PC-3 (cell line): ENCODE data around the gene PFKL. TPM values are rescaled to one million over a fixed set of nuclear protein-coding genes. Genes with fewer than 3 reads are reported as not detected.

Source experiments
- ATAC-seq: fragments of 200-7000 bp; cut with Tn5 transposase; 2 replicates; pipeline ENCODE4 v1.9.1; 2020; ENCODE audit warnings: mild to moderate bottlenecking, moderate library complexity
- BruUV-seq: library from RNA; stranded (reverse); fragments of 400-500 nt; replicated peaks from 2 replicates; lab custom pipeline; 2021; lab: Mats Ljungman, UMichigan
- CTCF ChIA-PET: fragments of 300-600 bp; sonication (Branson Sonifier 250); formaldehyde crosslinking; loops from one replicate; lab custom pipeline; 2022; ENCODE audit warnings: antibody characterized with exemption; lab: Charles Lee
- POLR2A ChIA-PET: fragments of 300-600 bp; sonication (Branson Sonifier 250); formaldehyde crosslinking; loops from one replicate; lab custom pipeline; 2022; ENCODE audit warnings: antibody characterized with exemption; ENCODE audit not compliant: unreplicated experiment; lab: Charles Lee
- DNase-seq: peaks from one replicate; pipeline ENCODE4 v3.0.0-alpha.2; 2015
- H2AFZ ChIP-seq: fragments of 300-600 bp; sonication (generic); 2 replicates; pipeline ENCODE4 v1.6.0; 2016; ENCODE audit warnings: antibody characterized with exemption, low read length
- H3F3A ChIP-seq: fragments of 300-600 bp; sonication (generic); one replicate; pipeline ENCODE4 v1.6.0; 2017; ENCODE audit warnings: antibody characterized with exemption, low read length, control low read depth, mild to moderate bottlenecking; ENCODE audit not compliant: unreplicated experiment
- H3K27ac ChIP-seq: fragments of 300-600 bp; sonication (generic); 2 replicates; pipeline ENCODE4 v1.5.1; 2016; ENCODE audit warnings: mild to moderate bottlenecking, low read length
- H3K27me3 ChIP-seq: fragments of 300-600 bp; sonication (generic); 2 replicates; pipeline ENCODE4 v1.6.1; 2016; ENCODE audit warnings: low read length, mixed read lengths
- H3K36me3 ChIP-seq: fragments of 300-600 bp; sonication (generic); 2 replicates; pipeline ENCODE4 v1.6.1; 2016; ENCODE audit warnings: low read depth, mixed run types, low read length, mixed read lengths
- H3K4me1 ChIP-seq: fragments of 300-600 bp; sonication (generic); 2 replicates; pipeline ENCODE4 v1.5.1; 2016; ENCODE audit warnings: low read length; ENCODE audit not compliant: insufficient read depth
- H3K4me2 ChIP-seq: fragments of 300-600 bp; sonication (generic); 2 replicates; pipeline ENCODE4 v1.6.0; 2016; ENCODE audit warnings: low read length
- H3K4me3 ChIP-seq: fragments of 300-600 bp; sonication (generic); 2 replicates; pipeline ENCODE4 v1.5.1; 2016; ENCODE audit warnings: mild to moderate bottlenecking, low read length, mixed read lengths
- H3K79me2 ChIP-seq: fragments of 300-600 bp; sonication (generic); 2 replicates; pipeline ENCODE4 v1.6.1; 2017; ENCODE audit warnings: low read length, mixed read lengths
- H3K9ac ChIP-seq: fragments of 300-600 bp; sonication (generic); 2 replicates; pipeline ENCODE4 v1.6.0; 2016; ENCODE audit warnings: mild to moderate bottlenecking, low read length
- H3K9me2 ChIP-seq: fragments of 300-600 bp; sonication (generic); replicated peaks from 2 replicates; pipeline ENCODE4 v1.6.1; 2016; ENCODE audit warnings: mixed run types, low read length, mixed read lengths
- H3K9me3 ChIP-seq: fragments of 300-600 bp; sonication (generic); 2 replicates; pipeline ENCODE4 v1.6.1; 2016; ENCODE audit warnings: low read length, mixed read lengths
- H4K20me1 ChIP-seq: fragments of 300-600 bp; sonication (generic); 2 replicates; pipeline ENCODE4 v1.6.1; 2016; ENCODE audit warnings: low read length, mixed read lengths
- CTCF ChIP-seq: fragments of 300-600 bp; sonication (generic); conservative IDR thresholded peaks from 2 replicates; pipeline ENCODE4 v1.5.1; 2017; ENCODE audit warnings: antibody characterized with exemption, low read depth, mild to moderate bottlenecking, low read length
- EZH2 ChIP-seq: fragments of 300-600 bp; sonication (generic); IDR thresholded peaks from one replicate; pipeline ENCODE4 v1.6.1; 2017; ENCODE audit warnings: antibody characterized with exemption, mild to moderate bottlenecking, low read length; ENCODE audit not compliant: unreplicated experiment
- EZH2phosphoT487 ChIP-seq: fragments of 300-600 bp; sonication (generic); IDR thresholded peaks from 2 replicates; pipeline ENCODE4 v1.6.1; 2018; ENCODE audit warnings: mild to moderate bottlenecking, antibody characterized with exemption, low read length, borderline replicate concordance
- intact Hi-C: fragments of 100-400 bp; cut with micrococcal nuclease; formaldehyde crosslinking; loops from 2 replicates; pipeline ENCODE4 v1.9.0; 2023
- total RNA-seq: library from RNA; depleted of rRNA; stranded (reverse); fragments of >200 nt; gene quantifications from 2 replicates; pipeline ENCODE4 v1.2.3, GENCODE V29; 2014

PFKL gene
- total RNA-seq, 1 experiment from 2014 or later = 223 TPM

DNA sequence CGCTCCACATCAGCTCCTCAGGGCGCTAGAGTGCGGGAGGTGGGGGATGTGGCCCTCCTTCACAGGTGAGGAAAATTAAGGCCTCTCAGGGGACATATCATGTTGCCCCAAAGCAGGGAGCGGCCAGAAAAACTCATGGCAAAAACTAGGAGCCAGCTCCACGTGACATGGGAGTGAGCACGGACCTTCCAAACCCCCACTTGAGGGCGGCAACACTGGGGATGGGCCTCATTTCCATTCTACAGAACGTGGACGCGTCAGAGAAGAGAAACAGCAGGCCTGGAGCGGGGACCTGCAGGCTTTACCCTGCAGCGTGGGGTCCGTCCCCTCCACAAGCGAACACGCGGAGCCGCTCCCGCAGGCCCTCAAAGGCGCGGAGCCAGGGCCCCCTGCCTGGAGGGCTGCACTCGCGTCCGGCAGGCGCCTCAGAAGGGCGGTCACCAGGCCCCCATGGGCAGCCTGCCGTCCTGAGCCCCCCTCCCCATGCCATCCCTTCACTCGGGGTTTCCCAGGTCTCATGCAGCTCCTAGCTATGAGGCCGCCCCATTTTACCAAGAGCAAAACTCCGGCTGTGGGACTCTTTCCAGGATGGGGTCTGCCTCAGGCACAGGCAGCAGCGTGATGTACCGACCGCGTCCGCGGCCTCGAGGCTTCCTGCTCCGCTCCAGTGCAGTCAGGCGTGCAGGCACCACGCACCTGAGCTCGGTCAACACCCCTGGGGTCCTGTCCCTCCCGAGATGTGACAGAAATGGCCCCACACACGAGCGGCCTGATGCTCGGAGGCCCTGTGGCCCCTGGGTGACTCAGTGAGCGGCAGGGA, 33.9 kb downstream of the PFKL start:
- no TSS peak for BruUV-seq
- ATAC-seq = no peak
- POLR2A ChIA-PET = no interaction called here

DNA sequence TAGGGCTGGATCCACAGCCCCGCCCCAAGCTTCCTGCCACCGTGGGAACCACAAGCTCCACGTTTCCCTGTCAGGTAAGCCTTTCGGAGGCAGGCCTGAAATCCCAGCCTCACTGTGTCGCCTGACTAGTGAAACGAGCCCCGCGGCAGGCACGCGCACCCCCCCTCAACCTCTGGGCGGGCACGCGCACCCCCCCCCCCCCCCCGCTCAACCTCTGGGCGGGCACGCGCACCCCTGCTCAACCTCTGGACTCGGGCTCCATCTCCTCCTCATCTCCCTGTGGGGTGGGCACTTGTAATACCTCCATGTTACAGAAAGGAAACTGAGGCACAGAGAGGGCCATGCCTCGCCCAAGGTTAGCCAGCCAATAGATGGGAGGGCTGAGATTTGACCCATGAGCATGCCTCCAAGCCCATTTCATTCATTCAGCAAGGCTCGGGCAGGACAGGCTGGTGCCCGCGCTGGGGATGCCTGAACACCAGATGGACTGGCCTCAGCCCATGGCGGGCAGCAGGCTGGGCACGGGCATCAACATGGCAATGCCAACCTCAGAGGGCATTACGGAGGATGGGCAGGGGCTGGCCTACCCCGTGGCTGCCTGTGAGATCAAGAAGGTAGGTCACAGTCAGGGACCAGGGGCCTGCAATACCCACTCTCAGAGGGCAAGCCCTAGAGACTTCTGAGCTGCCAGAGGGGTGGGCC, 34.6 kb downstream of the PFKL start:
- TF ChIP-seq EZH2 (no peak), EZH2phosphoT487 (no peak), CTCF (no peak)
- Histone ChIP-seq H2AFZ (no peak overlapping the region), H4K20me1 (no peaks in the 10 kb centered on the region), H3K9me3 (no peaks in the 10 kb centered on the region), H3F3A (peaks cover 1% of the 10 kb centered on the region), H3K4me2 (no peak overlapping the region), H3K9me2 (no peaks in the 10 kb centered on the region), H3K36me3 (no peaks in the 10 kb centered on the region; the same call in 1 of the 2 replicates), H3K9ac (no peak overlapping the region), H3K4me1 (peaks cover 7% of the 10 kb centered on the region; the same call in 1 of the 2 replicates), H3K4me3 (no peak overlapping the region), H3K79me2 (no peaks in the 10 kb centered on the region), H3K27ac (no peak overlapping the region), H3K27me3 (no peaks in the 10 kb centered on the region)
- BruUV-seq = no TSS peak
- DNase-seq (no peak), ATAC-seq (no peak)
- intact Hi-C loops = loop anchor here (5.0 to 10.0 kb wide), 2 partner anchors 93 to 120 kb away; partner anchors contain the start of gene LRRC3
- ChIA-PET CTCF (interaction anchor here (0.7 kb wide), 1 partner anchor 37 kb away, joined by 16 read pairs; no protein-coding TSS in a partner anchor), POLR2A (no interaction called here)

More for the DNA sequence above, 33.9 kb downstream of the PFKL start:
- intact Hi-C loops = loop anchor here (10.0 kb wide), 1 partner anchor 121 kb away; the partner anchor contains the start of gene LRRC3
- no peaks in the 10 kb centered on the region for H4K20me1 ChIP-seq
- H3K9me3 ChIP-seq = no peaks in the 10 kb centered on the region
- no peaks in the 10 kb centered on the region for H3K79me2 ChIP-seq
- no peak overlapping the region for H3K9ac ChIP-seq
- no peak overlapping the region for H3K4me3 ChIP-seq
- no peaks in the 10 kb centered on the region for H3K27me3 ChIP-seq
- no peaks in the 10 kb centered on the region; the same call in 1 of the 2 replicates for H3K36me3 ChIP-seq
- no peak overlapping the region for H3K4me2 ChIP-seq
- H2AFZ ChIP-seq = no peak overlapping the region
- CTCF ChIA-PET = interaction anchor here (0.7 kb wide), 1 partner anchor 36 kb away, joined by 16 read pairs; no protein-coding TSS in a partner anchor
- DNase-seq = no peak
- no peak overlapping the region for H3K27ac ChIP-seq
- H3K9me2 ChIP-seq = no peaks in the 10 kb centered on the region
- TF ChIP-seq EZH2 (no peak), CTCF (no peak), EZH2phosphoT487 (no peak)
- peaks cover 7% of the 10 kb centered on the region; the same call in 1 of the 2 replicates for H3K4me1 ChIP-seq
- no peaks in the 10 kb centered on the region for H3F3A ChIP-seq
